HEK293 (cell line): Measurements from ENCODE around the gene DDX25.

Experiments
- CTCF ChIA-PET: fragments of 350-600 bp; formaldehyde crosslinking; extraction: SDS; loops from one replicate; lab custom pipeline; 2021; ENCODE audit warnings: antibody characterized with exemption; lab: Yijun Ruan, JAX
- POLR2A ChIA-PET: fragments of 300-600 bp; formaldehyde crosslinking; extraction: SDS; loops from one replicate; lab custom pipeline; 2020; ENCODE audit warnings: antibody characterized with exemption, inconsistent platforms; lab: Yijun Ruan, JAX
- H3K27ac ChIP-seq: fragments of 200-500 bp; sonication (Bioruptor generic); 2 replicates; pipeline ENCODE4 v1.5.1; 2014; ENCODE audit warnings: low read depth, low read length, control low read depth, inconsistent platforms; ENCODE audit errors: extremely low read depth
- H3K36me3 ChIP-seq, 2 experiments: fragments of 200-500 bp in 1 of 2; sonication (Bioruptor generic) in 1 of 2; 1 replicate in 1 of 2; 2 replicates in 1 of 2; pipeline ENCODE4 v1.5.1; 2014 to 2017; ENCODE audit warnings: inconsistent platforms in 2 of 2, low read length in 2 of 2; ENCODE audit not compliant: control insufficient read depth in 2 of 2, insufficient read depth in 1 of 2
- H3K4me1 ChIP-seq: fragments of 200-500 bp; sonication (Bioruptor generic); 2 replicates; pipeline ENCODE4 v1.5.1; 2014; ENCODE audit warnings: mild to moderate bottlenecking, low read length, inconsistent platforms; ENCODE audit not compliant: control insufficient read depth, insufficient read depth
- H3K4me3 ChIP-seq: 2 replicates; pipeline ENCODE4 v1.5.1; 2011; ENCODE audit warnings: low read depth, mild to moderate bottlenecking, control low read depth, low read length, moderate library complexity
- H3K9me3 ChIP-seq: fragments of 200-500 bp; sonication (Bioruptor generic); 2 replicates; pipeline ENCODE4 v1.5.1; 2014; ENCODE audit warnings: low read depth, low read length, inconsistent platforms; ENCODE audit not compliant: control insufficient read depth, insufficient read depth
- GLI2 ChIP-seq: fragments of 450-650 bp; formaldehyde crosslinking; IDR thresholded peaks from 2 replicates; pipeline ENCODE4; 2017; ENCODE audit warnings: missing biosample characterization, missing genetic modification characterization, low read depth, borderline replicate concordance
- KLF1 ChIP-seq: fragments of 450-650 bp; formaldehyde crosslinking; IDR thresholded peaks from 2 replicates; pipeline ENCODE4 v1.5.1; 2016; ENCODE audit warnings: missing biosample characterization, missing genetic modification characterization
- KLF17 ChIP-seq: fragments of 450-650 bp; formaldehyde crosslinking; IDR thresholded peaks from 2 replicates; pipeline ENCODE4 v1.5.1; 2016; ENCODE audit warnings: missing biosample characterization, missing genetic modification characterization
- PRDM6 ChIP-seq: fragments of 450-650 bp; formaldehyde crosslinking; IDR thresholded peaks from 2 replicates; pipeline ENCODE4 v1.5.1; 2017; ENCODE audit warnings: missing biosample characterization, missing genetic modification characterization
- SP7 ChIP-seq: fragments of 450-650 bp; formaldehyde crosslinking; IDR thresholded peaks from 2 replicates; pipeline ENCODE4 v1.5.1; 2016; ENCODE audit warnings: missing biosample characterization, missing genetic modification characterization
- TCF7L2 ChIP-seq: IDR thresholded peaks from 2 replicates; pipeline ENCODE4 v1.6.1; 2011; ENCODE audit warnings: low read depth, mild to moderate bottlenecking, inconsistent platforms, low read length, moderate library complexity, borderline replicate concordance
- ZEB2 ChIP-seq: fragments of 450-650 bp; formaldehyde crosslinking; IDR thresholded peaks from 2 replicates; pipeline ENCODE4 v1.5.1; 2016; ENCODE audit warnings: missing biosample characterization, missing genetic modification characterization
- ZIC2 ChIP-seq: fragments of 450-650 bp; formaldehyde crosslinking; IDR thresholded peaks from 2 replicates; pipeline ENCODE4 v1.5.1; 2016; ENCODE audit warnings: missing biosample characterization, missing genetic modification characterization
- ZNF155 ChIP-seq: fragments of 450-650 bp; formaldehyde crosslinking; IDR thresholded peaks from 2 replicates; pipeline ENCODE4 v1.5.1; 2016; ENCODE audit warnings: missing biosample characterization, missing genetic modification characterization
- ZNF274 ChIP-seq, 2 experiments: fragments of 200-500 bp in 1 of 2; fragments of 450-650 bp in 1 of 2; sonication (Bioruptor generic) in 1 of 2; formaldehyde crosslinking in 1 of 2; IDR thresholded peaks; 2 replicates each; pipeline versions ENCODE4 v1.5.1 to v1.6.1; 2014 to 2016; ENCODE audit warnings: borderline replicate concordance in 1 of 2, inconsistent platforms in 1 of 2, low read length in 1 of 2, missing biosample characterization in 1 of 2, missing genetic modification characterization in 1 of 2
- ZNF513 ChIP-seq: fragments of 450-650 bp; IDR thresholded peaks from 2 replicates; pipeline ENCODE4 v1.5.1; 2018; ENCODE audit warnings: missing biosample characterization, missing genetic modification characterization
- ZNF677 ChIP-seq: fragments of 450-650 bp; IDR thresholded peaks from 2 replicates; pipeline ENCODE4 v1.5.0; 2018; ENCODE audit warnings: missing biosample characterization, mild to moderate bottlenecking, missing genetic modification characterization, moderate library complexity
- ZNF777 ChIP-seq: fragments of 450-650 bp; formaldehyde crosslinking; IDR thresholded peaks from 2 replicates; pipeline ENCODE4 v1.5.1; 2017; ENCODE audit warnings: missing biosample characterization, missing genetic modification characterization, borderline replicate concordance

The DDX25 gene

GRCh38 chr11:125951731-125952130 is 47.4 kb downstream of the DDX25 start:
- POLR2A ChIA-PET: no interaction called here
- Histone ChIP-seq H3K9me3 (no peaks in the 10 kb centered on the region), H3K27ac (no peak overlapping the region), H3K4me3 (no peak overlapping the region)
- TF ChIP-seq ZIC2 (tag by site-specific recombination) (peak; percentile 82), ZNF274 (IDR thresholded peaks at IDR 0.05; ENCODE audit: low read length) (no peak), ZNF274 (tag by site-specific recombination; IDR thresholded peaks at IDR 0.05; ENCODE audit: borderline replicate concordance) (no peak)
- TF ChIP-seq, all 188 proteins: peak for 1
- CTCF ChIA-PET: no interaction called here
- Histone ChIP-seq H3K4me1 (no peaks in the 10 kb centered on the region), H3K36me3 (peaks cover 0 to 12% of the 10 kb centered on the region in 2 experiments; a peak in 1 of 3 replicates)

GRCh38 chr11:125952559-125952958 is 48.3 kb downstream of the DDX25 start:
- no peak overlapping the region for H3K4me3 ChIP-seq
- no peaks in the 10 kb centered on the region for H3K4me1 ChIP-seq
- POLR2A ChIA-PET: no interaction called here
- no peaks in the 10 kb centered on the region for H3K9me3 ChIP-seq
- H3K27ac ChIP-seq: no peak overlapping the region
- TF ChIP-seq GLI2 (tag by site-specific recombination) (no peak), ZNF677 (tag by site-specific recombination) (no peak), ZNF777 (no peak), ZNF513 (tag by site-specific recombination) (no peak), KLF17 (no peak)
- TF ChIP-seq, all 188 proteins: peak for 0
- H3K36me3 ChIP-seq: peaks cover 0 to 12% of the 10 kb centered on the region in 2 experiments; a peak in 1 of 3 replicates
- CTCF ChIA-PET: no interaction called here

GRCh38 chr11:125952973-125953372 is 48.7 kb downstream of the DDX25 start:
- H3K4me3 ChIP-seq: no peak overlapping the region
- TF ChIP-seq PRDM6 (tag by site-specific recombination) (no peak), ZNF155 (tag by site-specific recombination) (no peak), ZIC2 (tag by site-specific recombination) (0 out of 2 replicates have a peak, but pooled peaks have one; percentile 57), ZEB2 (tag by site-specific recombination) (no peak), KLF1 (tag by site-specific recombination) (peak; percentile 46; the same call in 1 of the 2 replicates)
- H3K9me3 ChIP-seq: no peaks in the 10 kb centered on the region
- H3K4me1 ChIP-seq: no peaks in the 10 kb centered on the region
- CTCF ChIA-PET: interaction anchor here (1.1 kb wide), 1 partner anchor 10 kb away, joined by 8 read pairs; no protein-coding TSS in a partner anchor
- peaks cover 0 to 12% of the 10 kb centered on the region in 2 experiments; a peak in 1 of 3 replicates for H3K36me3 ChIP-seq
- POLR2A ChIA-PET: no interaction called here
- H3K27ac ChIP-seq: no peak overlapping the region

GRCh38 chr11:125953401-125953935 is 49.2 kb downstream of the DDX25 start:
- Histone ChIP-seq H3K36me3 (peaks cover 0 to 15% of the 10 kb centered on the region in 2 experiments; a peak in 1 of 3 replicates), H3K9me3 (no peaks in the 10 kb centered on the region), H3K4me3 (no peak overlapping the region), H3K4me1 (no peaks in the 10 kb centered on the region), H3K27ac (no peak overlapping the region)
- ChIA-PET CTCF (interaction anchor here (1.1 kb wide), 1 partner anchor 11 kb away, joined by 8 read pairs; no protein-coding TSS in a partner anchor), POLR2A (no interaction called here)
- TF ChIP-seq TCF7L2: no peak
- TF ChIP-seq SP7 (tag by site-specific recombination): no peak
- peak; percentile 41; the same call in 1 of the 2 replicates for TF ChIP-seq ZIC2 (tag by site-specific recombination)
